Fibroblast of lung (primary cell): ENCODE measurements around the gene PRKG2.

Experiments used
- CTCF ChIP-seq, 2 donors: IDR thresholded peaks in 1 of 2; conservative IDR thresholded peaks in 1 of 2; 1 replicate in 1 of 2; 2 replicates in 1 of 2; pipeline ENCODE4 v1.5.1; 2011 to 2012; ENCODE audit warnings: low read length in 2 of 2, control low read depth in 1 of 2, inconsistent platforms in 1 of 2, low read depth in 1 of 2, mild to moderate bottlenecking in 1 of 2
- EZH2 ChIP-seq: IDR thresholded peaks from 2 replicates; pipeline ENCODE4 v1.5.1; 2012; ENCODE audit warnings: low read length, control low read depth, mild to moderate bottlenecking; ENCODE audit errors: missing control alignments

DNA sequence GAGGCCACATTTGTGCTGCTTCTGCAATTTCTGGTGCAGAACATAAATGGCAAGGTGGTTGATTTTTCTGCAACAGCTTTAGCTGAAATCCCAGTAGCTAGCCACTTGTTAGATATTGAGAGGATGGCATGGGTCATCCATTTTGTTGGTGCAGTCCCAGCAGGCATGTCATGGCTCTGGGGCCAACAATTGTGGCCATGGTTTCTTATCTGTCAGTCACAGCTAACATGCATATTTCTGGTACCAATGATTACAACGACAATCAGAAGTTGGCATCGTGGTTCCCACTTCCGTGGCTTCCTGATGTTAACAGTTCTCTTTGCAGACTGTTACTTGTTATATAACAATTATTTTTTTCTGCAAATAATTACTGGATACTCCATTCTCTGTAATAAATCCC, 42.8 kb upstream of the PRKG2 start:
- no peak for TF ChIP-seq CTCF (conservative IDR thresholded peaks at IDR 0.05 in 1 of 2, IDR thresholded peaks at IDR 0.05 in 1 of 2; ENCODE audit: low read depth in 1 of 2, low read length in 2 of 2)
- no peak for TF ChIP-seq EZH2
